Right hindlimb (tissue), 1 donor: Measurements from ENCODE around the gene ITSN2.

ENCODE experiments used
- DNase-seq: peaks from one replicate; pipeline ENCODE4 v3.0.0-alpha.2; 2018

Gene ITSN2

DNA sequence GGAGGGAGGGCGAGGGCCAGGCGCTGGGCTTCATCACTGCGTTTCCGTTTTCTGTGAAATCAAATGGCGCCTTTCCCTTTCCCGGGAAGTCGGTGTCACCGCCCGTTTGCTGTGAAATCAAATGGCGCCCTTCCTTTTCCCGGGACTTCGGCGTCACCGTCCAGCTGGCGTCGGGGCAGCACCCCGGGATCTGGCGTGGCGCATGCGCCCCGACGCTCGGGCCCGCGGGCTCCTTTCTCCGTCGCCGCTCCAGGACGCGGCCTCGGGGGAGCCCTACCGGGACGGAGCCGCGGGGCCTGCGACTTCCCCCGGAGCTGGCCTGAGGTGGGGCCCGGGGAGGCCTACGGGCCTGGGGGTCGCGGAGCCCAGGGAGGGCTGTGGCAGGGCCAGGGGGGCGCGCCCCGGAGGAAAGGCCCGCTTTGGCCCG lies 185.5 kb downstream of the ITSN2 start, which contains the start of gene FAM228A:
Gene FAM228A (plus strand): TSS at position 203 of the 427 bp plus-strand sequence. CDS start 428 bp downstream, outside the sequence.
- DNase-seq: no peak

- DNase-seq: no peak
Observed at GRCh38 chr2:24169023-24169422, 191.3 kb downstream of the ITSN2 start.

DNA sequence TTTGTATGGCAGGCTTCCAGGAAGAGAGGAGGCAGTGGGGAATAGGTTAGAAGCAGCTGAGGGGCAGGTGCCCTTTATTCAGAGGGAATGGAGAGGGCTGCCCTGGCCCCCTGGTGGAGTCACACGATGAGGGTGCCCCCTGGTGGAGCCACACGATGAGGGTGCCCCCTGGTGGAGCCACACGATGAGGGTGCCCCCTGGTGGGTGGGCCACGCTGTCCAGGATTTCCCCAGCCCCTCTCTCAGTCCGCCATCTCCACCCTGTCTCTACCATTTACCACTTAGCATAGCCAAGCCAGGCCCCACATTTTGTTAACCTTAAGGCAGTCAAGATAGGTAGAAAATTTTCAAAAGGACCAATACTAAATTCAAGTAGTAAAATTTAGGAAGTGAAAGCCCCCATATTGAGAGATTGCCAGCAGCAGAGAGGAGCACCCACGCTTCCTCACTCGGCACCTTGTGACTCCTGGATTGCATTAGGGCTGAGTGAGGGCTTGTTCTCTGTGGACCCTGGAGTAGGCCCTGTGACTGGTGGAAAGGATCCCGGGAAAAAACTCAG lies 195.8 kb downstream of the ITSN2 start:
- DNase-seq: no peak

GRCh38 chr2:24163601-24164000 lies 196.7 kb downstream of the ITSN2 start:
- DNase-seq: no peak

GRCh38 chr2:24163186-24163585 lies 197.2 kb downstream of the ITSN2 start:
- DNase-seq: no peak

- no peak for DNase-seq
Observed at GRCh38 chr2:24162494-24162893, 197.8 kb downstream of the ITSN2 start.

DNA sequence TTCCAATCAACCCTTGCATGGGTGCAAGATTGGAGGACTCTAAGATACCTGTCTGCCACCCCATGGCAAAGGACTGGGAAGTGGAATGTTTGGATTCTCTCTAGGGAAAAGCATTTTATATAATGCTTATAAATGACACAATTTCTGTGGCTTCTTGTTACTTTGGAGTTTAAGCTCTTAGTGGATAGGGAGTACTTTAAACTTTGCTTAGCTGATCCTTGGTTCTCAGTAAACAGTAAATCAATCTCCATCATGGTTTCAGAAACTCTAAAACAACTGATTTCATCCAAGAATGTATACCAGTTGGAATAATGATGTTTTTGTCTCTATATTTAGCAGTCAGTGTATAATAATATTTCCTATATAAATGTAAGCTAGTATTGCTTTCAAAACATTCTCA lies 199.6 kb downstream of the ITSN2 start:
- no peak for DNase-seq

DNA sequence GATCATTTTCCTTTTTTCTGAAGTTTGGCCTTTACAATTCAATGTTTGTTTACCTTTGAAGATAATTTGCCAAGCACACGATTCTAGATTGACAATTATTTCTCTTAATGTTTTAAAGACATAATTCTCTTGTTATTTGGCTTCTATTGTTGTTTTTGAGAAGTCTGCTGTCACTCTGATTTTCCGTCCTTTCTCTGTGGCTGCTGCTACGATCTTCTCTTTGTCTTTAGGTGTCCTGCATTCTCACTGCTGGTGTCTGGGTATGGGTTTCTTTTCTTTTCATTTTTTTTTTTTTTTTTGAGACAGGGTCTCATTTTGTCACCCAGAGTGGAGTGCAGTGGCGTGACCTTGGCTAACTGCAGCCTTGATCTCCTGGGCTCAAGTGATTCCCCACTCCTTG lies 200.6 kb downstream of the ITSN2 start:
- DNase-seq: no peak

DNA sequence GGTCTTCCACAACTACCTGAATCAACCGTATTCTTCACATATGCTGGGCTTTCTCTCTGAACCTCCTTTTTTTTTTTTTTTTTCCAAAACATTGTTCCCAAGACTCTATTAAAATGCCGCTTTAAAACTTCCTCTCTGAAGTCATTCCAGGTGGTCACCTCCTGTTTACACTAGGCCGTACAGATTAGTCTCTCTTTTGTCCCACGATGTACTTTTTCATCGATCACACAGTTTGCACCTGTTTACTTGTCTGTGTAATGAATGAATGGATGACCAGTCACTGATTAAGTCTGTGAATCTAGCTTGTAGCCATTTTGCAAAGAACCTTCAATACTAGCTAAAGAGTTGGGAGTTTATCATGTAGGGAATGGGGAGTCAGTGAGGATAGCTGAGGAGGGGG lies 202.2 kb downstream of the ITSN2 start:
- no peak for DNase-seq

- DNase-seq: no peak
Observed at GRCh38 chr2:24153478-24153877, 206.9 kb downstream of the ITSN2 start.
